ENCODE results near the gene WDPCP.

GRCh38 chr2:63424329-63425078 is 163.8 kb downstream of the WDPCP start:
- no peak for TF ChIP-seq POLR2AphosphoS5 (IDR thresholded peaks at IDR 0.05; ENCODE audit: low read depth, low read length)
- no peak for TF ChIP-seq TAF1 (IDR thresholded peaks at IDR 0.05; ENCODE audit: borderline replicate concordance, low read depth, low read length)
